ENCODE measurements around the gene ARHGEF19.
"Not testable (repeated sequence)": the region's sequence is repeated elsewhere in the genome, so short reads cannot be mapped to it uniquely, and the experiment has no call there.

ARHGEF19 gene

GRCh38 chr1:16183179-16183578, 29.3 kb downstream of the ARHGEF19 start:
- no peak for DNase-seq (ENCODE audit: low read depth in 2 of 2)

- DNase-seq (ENCODE audit: low read depth in 2 of 2): no peak
These were observed 30.3 kb downstream of the ARHGEF19 start for GRCh38 chr1:16181887-16182719.

- DNase-seq (ENCODE audit: low read depth in 2 of 2): no peak
These were observed 32.1 kb downstream of the ARHGEF19 start for GRCh38 chr1:16180291-16180824.

- no peak for DNase-seq (ENCODE audit: low read depth in 2 of 2)
These were observed 33.6 kb downstream of the ARHGEF19 start for GRCh38 chr1:16178596-16179497.

GRCh38 chr1:16177306-16177705, 35.1 kb downstream of the ARHGEF19 start:
- no peak for DNase-seq (ENCODE audit: low read depth in 2 of 2)

- no peak for DNase-seq (ENCODE audit: low read depth in 2 of 2)
These were observed 35.8 kb downstream of the ARHGEF19 start for GRCh38 chr1:16176653-16177052.

GRCh38 chr1:16175610-16176553, 36.6 kb downstream of the ARHGEF19 start:
- DNase-seq (ENCODE audit: low read depth in 2 of 2): no peak

GRCh38 chr1:16174886-16175598, 37.4 kb downstream of the ARHGEF19 start:
- no peak for DNase-seq (ENCODE audit: low read depth in 2 of 2)

- no peak for DNase-seq (ENCODE audit: low read depth in 2 of 2)
These were observed 38.1 kb downstream of the ARHGEF19 start for GRCh38 chr1:16174261-16174868.

- no peak for DNase-seq (ENCODE audit: low read depth in 2 of 2)
These were observed 38.8 kb downstream of the ARHGEF19 start for GRCh38 chr1:16173447-16174260.

GRCh38 chr1:16172964-16173446, 39.4 kb downstream of the ARHGEF19 start:
- no peak for DNase-seq (ENCODE audit: low read depth in 2 of 2)

GRCh38 chr1:16172218-16172830, 40.1 kb downstream of the ARHGEF19 start:
- no peak for DNase-seq (ENCODE audit: low read depth in 2 of 2)

- no peak for DNase-seq (ENCODE audit: low read depth in 2 of 2)
These were observed 40.9 kb downstream of the ARHGEF19 start for GRCh38 chr1:16171314-16172151.

- DNase-seq (ENCODE audit: low read depth in 2 of 2): no peak
These were observed 42.2 kb downstream of the ARHGEF19 start for GRCh38 chr1:16170283-16170673.

GRCh38 chr1:16168622-16169360, 43.7 kb downstream of the ARHGEF19 start:
- no peak for DNase-seq (ENCODE audit: low read depth in 2 of 2)

GRCh38 chr1:16168144-16168495, 44.3 kb downstream of the ARHGEF19 start:
- not testable (repeated sequence) for DNase-seq (ENCODE audit: low read depth in 2 of 2)

Data from stimulated activated CD4-positive, alpha-beta T cell treated with anti-CD3 and anti-CD28 coated beads, Interleukin-1b, Interleukin-23, amount 100 ng/mL, for 4 hours (primary cell).